HepG2 (cell line): Measurements from ENCODE around the gene RASL10A. TPM values are rescaled to one million over a fixed set of nuclear protein-coding genes. Genes with fewer than 3 reads are reported as not detected.
A peak's percentile ranks its signal among the peaks of the same experiment; 100 is the strongest.

Source experiments
- ADNP ChIP-seq: sonication (generic); formaldehyde crosslinking; IDR thresholded peaks from 2 replicates; pipeline ENCODE4 v1.4.0; 2020; ENCODE audit warnings: missing genetic modification reagents
- BRCA1 ChIP-seq: sonication (generic); formaldehyde crosslinking; IDR thresholded peaks from 2 replicates; pipeline ENCODE4 v1.4.0; 2020; ENCODE audit warnings: missing genetic modification reagents
- GATAD1 ChIP-seq: IDR thresholded peaks from 2 replicates; pipeline ENCODE4 v1.6.1; 2016; ENCODE audit warnings: missing genetic modification reagents, missing compliant biosample characterization
- HNRNPL ChIP-seq: fragments of 200-400 bp; formaldehyde crosslinking; IDR thresholded peaks from 2 replicates; pipeline ENCODE4 v1.6.1; 2017; ENCODE audit warnings: mild to moderate bottlenecking, low read depth, low read length
- HNRNPLL ChIP-seq: fragments of 200-400 bp; formaldehyde crosslinking; IDR thresholded peaks from 2 replicates; pipeline ENCODE4 v1.6.1; 2017; ENCODE audit warnings: mild to moderate bottlenecking, low read depth, low read length; ENCODE audit not compliant: poor library complexity, severe bottlenecking
- KDM5B ChIP-seq: sonication (generic); formaldehyde crosslinking; IDR thresholded peaks from 2 replicates; pipeline ENCODE4 v1.4.0; 2020; ENCODE audit warnings: missing genetic modification reagents, mild to moderate bottlenecking, borderline replicate concordance
- KLF16 ChIP-seq, 2 experiments: sonication (generic) in 1 of 2; formaldehyde crosslinking in 1 of 2; IDR thresholded peaks; 2 replicates each; pipeline versions ENCODE4 v1.6.1 to v1.8.0; 2016 to 2023; ENCODE audit warnings: missing genetic modification reagents in 2 of 2, missing compliant biosample characterization in 1 of 2
- MATR3 ChIP-seq: sonication (generic); formaldehyde crosslinking; IDR thresholded peaks from 2 replicates; pipeline ENCODE4 v1.4.0; 2020; ENCODE audit warnings: missing genetic modification reagents
- MAZ ChIP-seq, 2 experiments: sonication (generic) in 1 of 2; formaldehyde crosslinking in 1 of 2; IDR thresholded peaks; 2 replicates each; pipeline versions ENCODE4 v1.5.0 to v1.6.1; 2012 to 2020; ENCODE audit warnings: low read depth in 2 of 2, mild to moderate bottlenecking in 2 of 2, borderline replicate concordance in 1 of 2, improper control_type of control experiment in 1 of 2, low read length in 1 of 2, missing genetic modification reagents in 1 of 2, moderate library complexity in 1 of 2
- MED8 ChIP-seq: sonication (generic); formaldehyde crosslinking; IDR thresholded peaks from 2 replicates; pipeline ENCODE4 v1.8.1; 2023; ENCODE audit warnings: mild to moderate bottlenecking, missing genetic modification reagents; ENCODE audit not compliant: insufficient replicate concordance
- MYC ChIP-seq: sonication (generic); formaldehyde crosslinking; IDR thresholded peaks from 2 replicates; pipeline ENCODE4 v1.9.0; 2021; ENCODE audit warnings: missing genetic modification reagents, borderline replicate concordance
- RBAK ChIP-seq: sonication (generic); formaldehyde crosslinking; IDR thresholded peaks from 2 replicates; pipeline ENCODE4 v1.5.1; 2020; ENCODE audit warnings: mild to moderate bottlenecking, missing genetic modification reagents
- SP1 ChIP-seq, 2 experiments: fragments of 450-650 bp in 1 of 2; sonication (generic) in 1 of 2; formaldehyde crosslinking in 1 of 2; IDR thresholded peaks; 2 replicates each; pipeline versions ENCODE4 v1.4.0 to v1.6.1; 2016 to 2020; ENCODE audit warnings: missing genetic modification reagents in 1 of 2
- ZBTB10 ChIP-seq: sonication (generic); formaldehyde crosslinking; IDR thresholded peaks from 2 replicates; pipeline ENCODE4 v1.4.0; 2020; ENCODE audit warnings: missing genetic modification reagents, borderline replicate concordance
- ZBTB7B ChIP-seq: sonication (generic); formaldehyde crosslinking; IDR thresholded peaks from 2 replicates; pipeline ENCODE4 v1.4.0; 2020; ENCODE audit warnings: missing genetic modification reagents
- ZKSCAN1 ChIP-seq: fragments of 150-350 bp; IDR thresholded peaks from 2 replicates; pipeline ENCODE4 v1.6.1; 2014; ENCODE audit warnings: low read length
- ZNF17 ChIP-seq: sonication (generic); formaldehyde crosslinking; IDR thresholded peaks from 2 replicates; pipeline ENCODE4 v1.5.0; 2020; ENCODE audit warnings: mild to moderate bottlenecking, missing genetic modification reagents
- ZNF232 ChIP-seq: sonication (generic); formaldehyde crosslinking; IDR thresholded peaks from 2 replicates; pipeline ENCODE4 v1.4.0; 2020; ENCODE audit warnings: missing genetic modification reagents, borderline replicate concordance
- ZNF24 ChIP-seq: fragments of 450-650 bp; IDR thresholded peaks from 2 replicates; pipeline ENCODE4 v1.6.1; 2017; ENCODE audit warnings: antibody characterized with exemption, mild to moderate bottlenecking
- ZNF557 ChIP-seq: sonication (generic); formaldehyde crosslinking; IDR thresholded peaks from 2 replicates; pipeline ENCODE4 v1.4.0; 2020; ENCODE audit warnings: missing genetic modification reagents
- ZNF619 ChIP-seq: sonication (generic); formaldehyde crosslinking; IDR thresholded peaks from 2 replicates; pipeline ENCODE4 v1.4.0; 2020; ENCODE audit warnings: mild to moderate bottlenecking, missing genetic modification reagents
- ZNF839 ChIP-seq: sonication (generic); formaldehyde crosslinking; IDR thresholded peaks from 2 replicates; pipeline ENCODE4 v1.4.0; 2020; ENCODE audit warnings: missing genetic modification reagents, mild to moderate bottlenecking, borderline replicate concordance
- ZXDC ChIP-seq: sonication (generic); formaldehyde crosslinking; IDR thresholded peaks from 2 replicates; pipeline ENCODE4 v1.5.0; 2020; ENCODE audit warnings: mild to moderate bottlenecking, missing genetic modification reagents
- polyA plus RNA-seq, 8 experiments: library from polyadenylated mRNA; depleted of rRNA in 3 of 8; stranded (reverse) in 7 of 8; unstranded in 1 of 8; fragments of >200 nt; fragmentation: Illumina TruSeq in 4 of 8; extraction: Trizol in 4 of 8; gene quantifications; 2 replicates each; pipeline versions ENCODE4 v1.2.1 to v1.2.3, GENCODE V29; 2011 to 2016; ENCODE audit warnings: low read depth in 4 of 8, missing spikeins in 1 of 8, mixed read lengths in 1 of 8; ENCODE audit not compliant: insufficient read depth in 1 of 8
- total RNA-seq, 5 experiments: library from RNA; depleted of rRNA; stranded (reverse); fragments of >200 nt; fragmentation: Illumina TruSeq; extraction: Trizol; gene quantifications; 2 replicates each; pipeline ENCODE4 v1.2.3, GENCODE V29; 2016; ENCODE audit warnings: low read depth in 1 of 5
- TF ChIP-seq, protein P1 (sequence below): IDR thresholded peaks from 2 replicates; pipeline ENCODE4 v1.6.1; 2018; ENCODE audit warnings: missing genetic modification reagents, mild to moderate bottlenecking, missing compliant biosample characterization

The RASL10A gene
- total and polyA plus RNA-seq, 2 of the 13 experiments (the other 11 are each of a cell fraction or from before 2014, with no cell fraction given) = 0.05 to 0.22 TPM

GRCh38 chr22:29306175-29306834 is 9.2 kb downstream of the RASL10A start, which contains the start of gene GAS2L1 (continued):
- no peak for TF ChIP-seq ZBTB10 (CRISPR knock-in tag)
- TF ChIP-seq RBAK = no peak
- TF ChIP-seq HNRNPLL = no peak
- TF ChIP-seq BRCA1 = no peak
- peak; percentile 41 for TF ChIP-seq MED8
- no peak for TF ChIP-seq ZNF839 (CRISPR knock-in tag)
- peak; percentile 75 for TF ChIP-seq ZBTB7B (CRISPR knock-in tag)
- TF ChIP-seq ZNF232 (CRISPR knock-in tag) = no peak
- no peak for TF ChIP-seq HNRNPL
- no peak for TF ChIP-seq ZNF557
- TF ChIP-seq MYC (CRISPR knock-in tag) = peak; percentile 73; the same call in 1 of the 2 replicates
- TF ChIP-seq ZNF24 = no peak
- TF ChIP-seq, protein P1, sequence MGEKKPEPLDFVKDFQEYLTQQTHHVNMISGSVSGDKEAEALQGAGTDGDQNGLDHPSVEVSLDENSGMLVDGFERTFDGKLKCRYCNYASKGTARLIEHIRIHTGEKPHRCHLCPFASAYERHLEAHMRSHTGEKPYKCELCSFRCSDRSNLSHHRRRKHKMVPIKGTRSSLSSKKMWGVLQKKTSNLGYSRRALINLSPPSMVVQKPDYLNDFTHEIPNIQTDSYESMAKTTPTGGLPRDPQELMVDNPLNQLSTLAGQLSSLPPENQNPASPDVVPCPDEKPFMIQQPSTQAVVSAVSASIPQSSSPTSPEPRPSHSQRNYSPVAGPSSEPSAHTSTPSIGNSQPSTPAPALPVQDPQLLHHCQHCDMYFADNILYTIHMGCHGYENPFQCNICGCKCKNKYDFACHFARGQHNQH (CRISPR knock-in tag) = no peak
- TF ChIP-seq SP1 (IDR thresholded peaks at IDR 0.05) = no peak
- TF ChIP-seq SP1 (CRISPR knock-in tag; IDR thresholded peaks at IDR 0.05) = peak; percentile 56
- no peak for TF ChIP-seq ZNF619 (CRISPR knock-in tag)
- peak; percentile 21; the same call in 1 of the 2 replicates for TF ChIP-seq ADNP (CRISPR knock-in tag)
- no peak for TF ChIP-seq ZNF17 (CRISPR knock-in tag)
- TF ChIP-seq GATAD1 (CRISPR knock-in tag) = no peak
- no peak for TF ChIP-seq ZKSCAN1
- TF ChIP-seq MAZ (IDR thresholded peaks at IDR 0.05; ENCODE audit: borderline replicate concordance, low read depth, low read length) = peak; percentile 62; the same call in 1 of the 2 replicates
- peak; percentile 8; the same call in 1 of the 2 replicates for TF ChIP-seq MAZ (CRISPR knock-in tag; IDR thresholded peaks at IDR 0.05; ENCODE audit: low read depth)
- no peak for TF ChIP-seq ZXDC
- peak; percentile 71; the same call in 1 of the 2 replicates for TF ChIP-seq KDM5B (CRISPR knock-in tag)
- 0 out of 4 replicates have a peak, but pooled peaks of 1 of the 2 experiments have one; percentile 11 for TF ChIP-seq KLF16 (CRISPR knock-in tag; IDR thresholded peaks at IDR 0.05)
- TF ChIP-seq MATR3 (CRISPR knock-in tag) = no peak
